DND-41 (cell line): ENCODE measurements around the gene ACVR1C.

ENCODE experiments used
- ATAC-seq: fragments of 200-7000 bp; cut with Tn5 transposase; 3 replicates; pipeline ENCODE4 v1.9.1; 2021; ENCODE audit warnings: low read depth; ENCODE audit not compliant: insufficient read depth
- DNase-seq: peaks from one replicate; pipeline ENCODE4 v3.0.0-alpha.2; 2020
- H2AFZ ChIP-seq: 2 replicates; pipeline ENCODE4 v1.6.0; 2012; ENCODE audit warnings: low read depth, low read length
- H3K27ac ChIP-seq: 2 replicates; pipeline ENCODE4 v1.5.1; 2012; ENCODE audit warnings: low read length, inconsistent platforms
- H3K27me3 ChIP-seq: fragments of 200-600 bp; sonication (generic); 2 replicates; pipeline ENCODE4 v1.6.0; 2012; ENCODE audit warnings: low read length, mild to moderate bottlenecking, inconsistent platforms; ENCODE audit not compliant: insufficient read depth, poor library complexity
- H3K36me3 ChIP-seq: 2 replicates; pipeline ENCODE4 v1.5.1; 2012; ENCODE audit warnings: low read length, inconsistent platforms; ENCODE audit not compliant: insufficient read depth
- H3K4me1 ChIP-seq: 2 replicates; pipeline ENCODE4 v1.5.1; 2012; ENCODE audit warnings: mild to moderate bottlenecking, low read length; ENCODE audit not compliant: insufficient read depth
- H3K4me2 ChIP-seq: 2 replicates; pipeline ENCODE4 v1.6.0; 2012; ENCODE audit warnings: mild to moderate bottlenecking, moderate library complexity, low read length, inconsistent platforms; ENCODE audit not compliant: insufficient read depth
- H3K4me3 ChIP-seq, 2 experiments: fragments of 200-600 bp in 1 of 2; shearing (Covaris generic) in 1 of 2; 2 replicates each; pipeline ENCODE4 v1.5.1; 2012 to 2016; ENCODE audit warnings: inconsistent platforms in 2 of 2, low read length in 2 of 2, mild to moderate bottlenecking in 2 of 2, low read depth in 1 of 2, moderate library complexity in 1 of 2
- H3K79me2 ChIP-seq: 2 replicates; pipeline ENCODE4 v1.6.0; 2012; ENCODE audit warnings: low read length, inconsistent platforms; ENCODE audit not compliant: insufficient read depth
- H3K9ac ChIP-seq: 2 replicates; pipeline ENCODE4 v1.6.0; 2012; ENCODE audit warnings: low read depth, mild to moderate bottlenecking, inconsistent platforms, low read length, moderate library complexity
- H3K9me3 ChIP-seq: 2 replicates; pipeline ENCODE4 v1.5.1; 2012; ENCODE audit warnings: low read length, moderate library complexity, mild to moderate bottlenecking, inconsistent platforms; ENCODE audit not compliant: insufficient read depth, severe bottlenecking
- H4K20me1 ChIP-seq: 2 replicates; pipeline ENCODE4 v1.6.0; 2012; ENCODE audit warnings: low read length; ENCODE audit not compliant: insufficient read depth
- CTCF ChIP-seq: IDR thresholded peaks from 2 replicates; pipeline ENCODE4 v1.5.1; 2012; ENCODE audit warnings: borderline replicate concordance, low read length, moderate library complexity, mild to moderate bottlenecking; ENCODE audit not compliant: poor library complexity, severe bottlenecking; ENCODE audit errors: extremely low read depth
- EZH2 ChIP-seq: IDR thresholded peaks from 3 replicates; pipeline ENCODE4 v1.6.1; 2012; ENCODE audit warnings: borderline replicate concordance, low read depth, mild to moderate bottlenecking, moderate library complexity, low read length, inconsistent platforms; ENCODE audit not compliant: severe bottlenecking

ACVR1C gene

DNA sequence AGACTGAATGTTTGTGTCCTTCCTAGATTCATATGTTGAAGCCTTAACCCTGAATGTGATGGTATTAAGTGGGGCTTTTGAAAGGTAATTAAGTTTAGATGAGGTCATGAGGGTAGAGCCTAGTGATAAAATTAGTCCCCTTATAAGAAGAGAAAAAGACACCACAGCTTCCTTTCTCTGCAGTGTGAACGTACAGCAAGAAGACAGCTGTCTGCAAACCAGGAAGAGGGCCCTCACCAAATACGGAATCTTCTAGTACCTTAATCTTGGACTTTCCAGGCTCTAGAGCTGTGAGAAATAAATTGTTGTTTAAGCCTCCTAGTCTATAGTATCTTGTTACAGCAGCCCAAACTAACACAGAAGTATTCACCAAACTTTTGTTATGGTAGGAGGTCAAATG, 127.6 kb downstream of the ACVR1C start:
- H4K20me1 ChIP-seq: no peaks in the 10 kb centered on the region
- H3K36me3 ChIP-seq: no peaks in the 10 kb centered on the region
- DNase-seq (no peak), ATAC-seq (no peak)
- no peak overlapping the region for H3K9ac ChIP-seq
- H3K27me3 ChIP-seq: peaks cover 5% of the 10 kb centered on the region
- H3K9me3 ChIP-seq: no peaks in the 10 kb centered on the region
- H3K4me3 ChIP-seq: no peak overlapping the region
- H3K79me2 ChIP-seq: no peaks in the 10 kb centered on the region
- H3K4me1 ChIP-seq: no peaks in the 10 kb centered on the region
- TF ChIP-seq EZH2 (no peak), CTCF (no peak)
- H3K4me2 ChIP-seq: no peak overlapping the region
- H3K27ac ChIP-seq: no peak overlapping the region
- H2AFZ ChIP-seq: no peak overlapping the region

GRCh38 chr2:157500334-157500733, 128.3 kb downstream of the ACVR1C start:
- H3K4me2 ChIP-seq: no peak overlapping the region

GRCh38 chr2:157498483-157498882, 130.2 kb downstream of the ACVR1C start:
- DNase-seq (no peak), ATAC-seq (no peak)
- no peaks in the 10 kb centered on the region for H3K36me3 ChIP-seq
- H4K20me1 ChIP-seq: no peaks in the 10 kb centered on the region
- no peak overlapping the region for H2AFZ ChIP-seq
- H3K79me2 ChIP-seq: no peaks in the 10 kb centered on the region
- no peak overlapping the region for H3K4me3 ChIP-seq
- H3K27me3 ChIP-seq: no peaks in the 10 kb centered on the region
- no peaks in the 10 kb centered on the region for H3K4me1 ChIP-seq
- no peak overlapping the region for H3K27ac ChIP-seq
- H3K9me3 ChIP-seq: no peaks in the 10 kb centered on the region
- H3K9ac ChIP-seq: no peak overlapping the region
- H3K4me2 ChIP-seq: no peak overlapping the region
- TF ChIP-seq CTCF (no peak), EZH2 (no peak)

More at GRCh38 chr2:157500334-157500733, 128.3 kb downstream of the ACVR1C start:
- ATAC-seq (no peak), DNase-seq (no peak)
- Histone ChIP-seq H3K36me3 (no peaks in the 10 kb centered on the region), H3K4me3 (no peak overlapping the region), H3K9me3 (no peaks in the 10 kb centered on the region), H3K79me2 (no peaks in the 10 kb centered on the region), H3K4me1 (no peaks in the 10 kb centered on the region), H3K27me3 (peaks cover 5% of the 10 kb centered on the region), H3K27ac (no peak overlapping the region), H3K9ac (no peak overlapping the region), H4K20me1 (no peaks in the 10 kb centered on the region), H2AFZ (no peak overlapping the region)
- TF ChIP-seq CTCF: no peak
- TF ChIP-seq EZH2: no peak

GRCh38 chr2:157497638-157498314, 130.9 kb downstream of the ACVR1C start:
- no peaks in the 10 kb centered on the region for H3K9me3 ChIP-seq
- H2AFZ ChIP-seq: no peak overlapping the region
- no peak for TF ChIP-seq EZH2
- TF ChIP-seq CTCF: peak; percentile 68
- no peak overlapping the region for H3K4me2 ChIP-seq
- no peaks in the 10 kb centered on the region for H3K27me3 ChIP-seq
- H3K4me3 ChIP-seq: no peak overlapping the region
- no peaks in the 10 kb centered on the region for H3K36me3 ChIP-seq
- peak; percentile 58; the same call in 2 of the 3 replicates for ATAC-seq
- H3K27ac ChIP-seq: no peak overlapping the region
- H3K9ac ChIP-seq: no peak overlapping the region
- no peak for DNase-seq
- no peaks in the 10 kb centered on the region for H3K4me1 ChIP-seq
- H3K79me2 ChIP-seq: no peaks in the 10 kb centered on the region
- no peaks in the 10 kb centered on the region for H4K20me1 ChIP-seq
